ENCODE measurements around the gene LRRK2. TPM values are rescaled to one million over a fixed set of nuclear protein-coding genes. Genes with fewer than 3 reads are reported as not detected.

The LRRK2 gene
- total RNA-seq, 1 experiment from 2014 or later = 0.26 TPM

- intact Hi-C loops (cut with micrococcal nuclease; ENCODE audit: unreplicated experiment) = no loop called here
- ChIA-PET POLR2A (ENCODE audit: unreplicated experiment) (no interaction called here), CTCF (interaction anchor here (0.6 kb wide), 1 partner anchor 526 kb away, joined by 8 read pairs; no protein-coding TSS in a partner anchor)
- no TSS peak for BruUV-seq (replicated peaks)
- Histone ChIP-seq H3K27ac (no peak overlapping the region), H3K4me1 (replicated peaks; ENCODE audit: insufficient read depth) (peaks cover 41% of the 10 kb centered on the region), H3K4me3 (no peak overlapping the region), H3K9me2 (ENCODE audit: insufficient read depth) (no peaks in the 10 kb centered on the region; the same call in 1 of the 2 replicates), H2AFZ (no peak overlapping the region), H3F3A (ENCODE audit: insufficient read depth, low read depth) (peaks cover 14% of the 10 kb centered on the region; the same call in 1 of the 2 replicates), H3K27me3 (ENCODE audit: insufficient read depth, low read depth) (no peaks in the 10 kb centered on the region), H3K36me3 (ENCODE audit: low read depth) (no peaks in the 10 kb centered on the region), H3K9me3 (ENCODE audit: insufficient read depth, low read depth) (peaks cover 5% of the 10 kb centered on the region; the same call in 1 of the 2 replicates), H3K79me2 (ENCODE audit: low read depth) (no peaks in the 10 kb centered on the region), H3K4me2 (no peak overlapping the region), H4K20me1 (ENCODE audit: insufficient read depth) (no peaks in the 10 kb centered on the region)
- DNase-seq = no peak
- TF ChIP-seq EZH2 (IDR thresholded peaks at IDR 0.05; ENCODE audit: low read depth) (no peak), CTCF (conservative IDR thresholded peaks at IDR 0.05) (no peak)
Measured at GRCh38 chr12:40390980-40391379, 166.2 kb downstream of the LRRK2 start.

GRCh38 chr12:40393026-40393425 lies 168.2 kb downstream of the LRRK2 start:
- Histone ChIP-seq H2AFZ (no peak overlapping the region), H3K4me3 (no peak overlapping the region), H3K79me2 (ENCODE audit: low read depth) (no peaks in the 10 kb centered on the region), H3K4me2 (no peak overlapping the region), H3K9me2 (ENCODE audit: insufficient read depth) (no peaks in the 10 kb centered on the region; the same call in 1 of the 2 replicates), H3K4me1 (replicated peaks; ENCODE audit: insufficient read depth) (peaks cover 26% of the 10 kb centered on the region), H4K20me1 (ENCODE audit: insufficient read depth) (no peaks in the 10 kb centered on the region), H3K9me3 (ENCODE audit: insufficient read depth, low read depth) (peaks cover 5% of the 10 kb centered on the region; the same call in 1 of the 2 replicates), H3F3A (ENCODE audit: insufficient read depth, low read depth) (peaks cover 8% of the 10 kb centered on the region; the same call in 1 of the 2 replicates), H3K27ac (no peak overlapping the region), H3K36me3 (ENCODE audit: low read depth) (no peaks in the 10 kb centered on the region), H3K27me3 (ENCODE audit: insufficient read depth, low read depth) (no peaks in the 10 kb centered on the region)
- intact Hi-C loops (cut with micrococcal nuclease; ENCODE audit: unreplicated experiment) = no loop called here
- BruUV-seq (replicated peaks) = no TSS peak
- POLR2A ChIA-PET (ENCODE audit: unreplicated experiment) = no interaction called here
- CTCF ChIA-PET = no interaction called here
- DNase-seq = no peak
- TF ChIP-seq CTCF (conservative IDR thresholded peaks at IDR 0.05) = no peak
- no peak for TF ChIP-seq EZH2 (IDR thresholded peaks at IDR 0.05; ENCODE audit: low read depth)

- no TSS peak for BruUV-seq (replicated peaks)
- Histone ChIP-seq H4K20me1 (ENCODE audit: insufficient read depth) (no peaks in the 10 kb centered on the region), H3K27ac (no peak overlapping the region), H2AFZ (no peak overlapping the region), H3K4me1 (replicated peaks; ENCODE audit: insufficient read depth) (no peaks in the 10 kb centered on the region), H3K4me2 (no peak overlapping the region), H3K79me2 (ENCODE audit: low read depth) (no peaks in the 10 kb centered on the region), H3K36me3 (ENCODE audit: low read depth) (no peaks in the 10 kb centered on the region), H3K27me3 (ENCODE audit: insufficient read depth, low read depth) (no peaks in the 10 kb centered on the region), H3K4me3 (no peak overlapping the region), H3K9me3 (ENCODE audit: insufficient read depth, low read depth) (no peaks in the 10 kb centered on the region), H3K9me2 (ENCODE audit: insufficient read depth) (no peaks in the 10 kb centered on the region), H3F3A (ENCODE audit: insufficient read depth, low read depth) (no peaks in the 10 kb centered on the region)
- no peak for TF ChIP-seq EZH2 (IDR thresholded peaks at IDR 0.05; ENCODE audit: low read depth)
- no peak for TF ChIP-seq CTCF (conservative IDR thresholded peaks at IDR 0.05)
- ChIA-PET CTCF (no interaction called here), POLR2A (ENCODE audit: unreplicated experiment) (no interaction called here)
- DNase-seq = no peak
- intact Hi-C loops (cut with micrococcal nuclease; ENCODE audit: unreplicated experiment) = no loop called here
Measured at GRCh38 chr12:40399656-40400055, 174.9 kb downstream of the LRRK2 start.
